ENCODE data around the gene SNAP29. TPM values are rescaled to one million over a fixed set of nuclear protein-coding genes. Genes with fewer than 3 reads are reported as not detected.

Gene SNAP29
- total RNA-seq, 4 donors from 2014 or later, result 13.2 to 21.5 (median 18.3) TPM

DNA sequence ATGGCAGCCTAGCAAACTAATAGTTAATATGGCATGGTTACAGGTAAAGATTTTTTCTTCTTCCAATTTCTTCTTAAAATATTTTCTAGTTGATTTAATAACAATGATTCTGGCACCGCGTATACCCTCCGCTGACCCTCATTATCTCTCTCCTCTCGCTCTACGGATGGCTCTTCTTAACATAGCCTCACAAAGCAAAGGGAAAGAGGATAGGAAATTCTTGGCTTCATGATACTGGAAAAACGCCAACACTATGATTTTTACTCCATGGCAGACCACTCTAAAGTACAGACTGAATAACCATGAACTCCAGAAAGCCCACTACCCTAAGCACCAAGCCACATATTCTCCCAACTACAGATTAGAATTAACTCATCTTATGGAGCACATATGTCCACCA lies 6.3 kb upstream of the SNAP29 start:
- H3K27ac ChIP-seq, result no peak overlapping the region
- no peaks in the 10 kb centered on the region for H3K36me3 ChIP-seq
- peaks cover 0 to 15% (median 1%) of the 10 kb centered on the region in 4 donors for H3K4me1 ChIP-seq
- no peak overlapping the region for H3K4me3 ChIP-seq
- no peaks in the 10 kb centered on the region for H3K27me3 ChIP-seq
- no peak for TF ChIP-seq POLR2A (IDR thresholded peaks at IDR 0.05)
- TF ChIP-seq, protein P1, sequence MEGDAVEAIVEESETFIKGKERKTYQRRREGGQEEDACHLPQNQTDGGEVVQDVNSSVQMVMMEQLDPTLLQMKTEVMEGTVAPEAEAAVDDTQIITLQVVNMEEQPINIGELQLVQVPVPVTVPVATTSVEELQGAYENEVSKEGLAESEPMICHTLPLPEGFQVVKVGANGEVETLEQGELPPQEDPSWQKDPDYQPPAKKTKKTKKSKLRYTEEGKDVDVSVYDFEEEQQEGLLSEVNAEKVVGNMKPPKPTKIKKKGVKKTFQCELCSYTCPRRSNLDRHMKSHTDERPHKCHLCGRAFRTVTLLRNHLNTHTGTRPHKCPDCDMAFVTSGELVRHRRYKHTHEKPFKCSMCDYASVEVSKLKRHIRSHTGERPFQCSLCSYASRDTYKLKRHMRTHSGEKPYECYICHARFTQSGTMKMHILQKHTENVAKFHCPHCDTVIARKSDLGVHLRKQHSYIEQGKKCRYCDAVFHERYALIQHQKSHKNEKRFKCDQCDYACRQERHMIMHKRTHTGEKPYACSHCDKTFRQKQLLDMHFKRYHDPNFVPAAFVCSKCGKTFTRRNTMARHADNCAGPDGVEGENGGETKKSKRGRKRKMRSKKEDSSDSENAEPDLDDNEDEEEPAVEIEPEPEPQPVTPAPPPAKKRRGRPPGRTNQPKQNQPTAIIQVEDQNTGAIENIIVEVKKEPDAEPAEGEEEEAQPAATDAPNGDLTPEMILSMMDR (IDR thresholded peaks at IDR 0.05), result no peak
- H3K9me3 ChIP-seq, result no peaks in the 10 kb centered on the region
- no peak for DNase-seq

DNA sequence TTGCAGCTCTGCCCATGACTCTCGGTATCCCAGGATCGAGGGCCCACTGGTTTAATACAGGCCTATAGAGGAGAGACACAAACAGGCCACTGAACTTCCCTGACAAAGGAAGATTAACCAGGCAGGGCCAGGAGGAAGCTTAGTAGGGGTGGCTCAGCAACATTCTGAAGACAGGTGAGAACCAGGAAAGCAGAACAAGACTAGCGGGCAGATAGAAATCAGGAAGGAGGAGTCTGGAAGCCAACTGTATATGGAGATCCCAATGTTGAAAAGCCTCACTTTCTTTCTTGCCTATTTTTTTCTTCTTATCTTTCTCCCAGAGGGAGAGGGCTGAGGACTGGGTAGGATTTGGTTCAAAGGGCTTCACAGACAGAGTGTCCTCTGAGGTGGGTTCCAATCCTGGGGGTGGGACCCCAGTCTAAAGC lies 5.6 kb upstream of the SNAP29 start:
- Histone ChIP-seq H3K36me3 (no peaks in the 10 kb centered on the region), H3K4me1 (peaks cover 0 to 20% (median 4%) of the 10 kb centered on the region in 4 donors), H3K27me3 (no peaks in the 10 kb centered on the region), H3K9me3 (no peaks in the 10 kb centered on the region), H3K4me3 (no peak overlapping the region), H3K27ac (no peak overlapping the region)
- peak in 1 of 3 donors; percentile 6 for DNase-seq
- no peak for TF ChIP-seq POLR2A (IDR thresholded peaks at IDR 0.05)
- TF ChIP-seq, protein P1 (IDR thresholded peaks at IDR 0.05), result no peak

DNA sequence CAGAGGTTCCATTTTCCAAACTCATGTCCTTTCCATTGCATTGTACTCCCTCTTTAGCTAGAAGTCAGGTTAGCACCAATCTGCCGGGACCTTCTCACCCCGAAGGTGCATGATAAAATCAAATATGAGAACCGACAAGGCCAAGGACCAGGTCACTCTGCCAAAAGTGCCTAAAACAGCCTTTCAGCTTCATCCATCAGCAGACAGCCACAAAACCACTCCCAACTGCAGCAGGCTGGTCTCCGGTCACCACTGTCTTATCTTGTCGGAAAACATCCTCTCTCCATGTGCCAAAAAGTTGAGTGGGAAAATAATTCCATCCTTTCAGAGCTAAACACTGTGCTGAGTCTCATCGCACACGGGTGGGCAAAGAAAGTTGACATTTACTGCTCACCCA lies 1.6 kb upstream of the SNAP29 start:
- Histone ChIP-seq H3K4me3 (peak overlapping the region in 2 of 4 donors; percentile 77 to 99), H3K27ac (peak overlapping the region in 2 of 4 donors; percentile 81 to 95)
- TF ChIP-seq POLR2A (IDR thresholded peaks at IDR 0.05), result no peak
- TF ChIP-seq, protein P1 (IDR thresholded peaks at IDR 0.05), result no peak

DNA sequence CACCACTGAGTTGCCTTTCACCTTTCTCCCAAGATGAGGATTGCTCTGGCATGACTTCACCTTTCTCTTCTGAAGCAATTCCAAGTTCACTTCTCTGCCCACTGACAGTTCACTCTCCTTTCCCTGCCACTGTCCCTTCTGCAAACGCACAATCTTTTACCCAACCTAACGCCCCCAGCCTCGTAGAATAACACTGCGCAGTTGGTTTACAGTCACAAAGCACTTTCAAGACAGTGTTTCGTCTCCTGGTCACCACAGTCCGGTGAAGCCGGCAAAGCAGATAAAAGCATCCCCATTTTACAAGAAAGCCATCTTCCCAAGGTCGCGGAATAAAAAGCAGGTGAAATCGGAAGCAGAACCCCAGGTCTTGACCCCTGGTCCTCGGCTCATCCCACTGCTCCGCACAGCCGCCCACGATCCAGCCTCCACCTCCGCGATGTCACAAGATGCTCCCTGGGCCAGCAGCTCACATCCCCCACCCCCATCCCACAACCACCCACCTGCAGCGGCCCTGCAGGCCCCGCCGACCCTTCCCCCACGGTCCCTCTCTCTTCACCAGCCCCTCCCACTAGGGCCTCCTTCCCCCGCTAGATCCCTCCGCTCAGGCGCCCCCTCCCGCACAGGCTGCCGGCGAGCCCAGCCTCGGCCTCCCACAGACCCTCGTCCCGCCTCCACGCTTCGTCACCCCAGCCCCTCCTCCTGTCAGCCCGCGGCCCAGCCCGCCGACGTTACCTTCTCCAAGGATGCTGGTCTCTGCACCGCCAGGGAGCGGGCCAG lies 781 bp upstream of the SNAP29 start:
- H3K4me3 ChIP-seq, result peak overlapping the region; percentile 68 to 99 (median 88)

More for the DNA sequence above, 1.6 kb upstream of the SNAP29 start:
- no peak for DNase-seq
- H3K27me3 ChIP-seq, result no peaks in the 10 kb centered on the region
- peaks cover 0 to 30% (median 4%) of the 10 kb centered on the region in 4 donors for H3K4me1 ChIP-seq
- peaks cover 0 to 3% (median 0%) of the 10 kb centered on the region in 3 donors for H3K36me3 ChIP-seq
- no peaks in the 10 kb centered on the region for H3K9me3 ChIP-seq

DNA sequence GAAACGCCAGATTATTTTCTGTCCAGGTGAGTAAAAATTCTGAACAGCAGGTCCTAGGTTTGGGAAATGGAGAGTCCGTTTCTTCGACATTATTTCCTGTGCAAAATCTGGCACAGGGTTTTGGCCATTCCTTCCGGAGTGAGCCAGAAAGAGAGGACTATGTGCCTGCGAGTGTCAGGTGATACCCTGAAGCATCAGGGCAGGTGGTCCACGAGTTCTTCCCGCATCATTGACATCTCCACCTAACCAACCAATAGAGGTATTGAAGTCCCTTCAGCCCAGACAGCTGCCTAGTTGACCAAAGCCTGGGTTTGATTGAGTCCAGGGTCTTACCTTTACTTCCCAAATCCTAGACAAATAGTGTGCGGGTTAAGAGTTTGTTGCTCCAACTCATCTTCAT lies 808 bp downstream of the SNAP29 start:
- H3K27me3 ChIP-seq, result no peaks in the 10 kb centered on the region
- DNase-seq, result no peak
- TF ChIP-seq POLR2A (IDR thresholded peaks at IDR 0.05), result no peak
- TF ChIP-seq, protein P1 (IDR thresholded peaks at IDR 0.05), result no peak
- H3K27ac ChIP-seq, result peak overlapping the region; percentile 6 to 96 (median 84)
- peaks cover 0 to 4% (median 0%) of the 10 kb centered on the region in 3 donors for H3K36me3 ChIP-seq
- peaks cover 0 to 30% (median 4%) of the 10 kb centered on the region in 4 donors for H3K4me1 ChIP-seq
- peak overlapping the region; percentile 68 to 99 (median 88) for H3K4me3 ChIP-seq
- H3K9me3 ChIP-seq, result no peaks in the 10 kb centered on the region

More for the DNA sequence above, 781 bp upstream of the SNAP29 start:
- peaks cover 0 to 30% (median 4%) of the 10 kb centered on the region in 4 donors for H3K4me1 ChIP-seq
- H3K27me3 ChIP-seq, result no peaks in the 10 kb centered on the region
- H3K36me3 ChIP-seq, result peaks cover 0 to 4% (median 0%) of the 10 kb centered on the region in 3 donors
- H3K9me3 ChIP-seq, result no peaks in the 10 kb centered on the region
- TF ChIP-seq, protein P1 (IDR thresholded peaks at IDR 0.05), result no peak
- no peak for TF ChIP-seq POLR2A (IDR thresholded peaks at IDR 0.05)
- DNase-seq, result peak; percentile 74 to 90 (median 86)
- H3K27ac ChIP-seq, result peak overlapping the region; percentile 81 to 96 (median 95)
